IMR-90 (cell line): ENCODE measurements around the gene GFRA4. TPM values are rescaled to one million over a fixed set of nuclear protein-coding genes. Genes with fewer than 3 reads are reported as not detected.

Source experiments
- ATAC-seq: fragments of 200-7000 bp; cut with Tn5 transposase; 2 replicates; pipeline ENCODE4 v1.9.1; 2020; ENCODE audit warnings: low read depth, mild to moderate bottlenecking, moderate library complexity
- BruUV-seq: library from RNA; stranded (reverse); fragments of 400-500 nt; replicated peaks from 2 replicates; lab custom pipeline; 2021; lab: Mats Ljungman, UMichigan
- CTCF ChIA-PET: fragments of 300-600 bp; formaldehyde crosslinking; extraction: SDS; loops from one replicate; lab custom pipeline; 2021; ENCODE audit warnings: antibody characterized with exemption; lab: Yijun Ruan, JAX
- POLR2A ChIA-PET: fragments of 300-600 bp; sonication (Branson Sonifier 250); formaldehyde crosslinking; loops from one replicate; lab custom pipeline; 2022; ENCODE audit warnings: antibody characterized with exemption; ENCODE audit not compliant: unreplicated experiment; lab: Charles Lee
- DNase-seq: peaks from one replicate; pipeline ENCODE4 v3.0.0; 2013
- H2AFZ ChIP-seq: replicated peaks from 2 replicates; pipeline ENCODE3; 2013; ENCODE audit warnings: low read length, mild to moderate bottlenecking; ENCODE audit not compliant: poor library complexity
- H2AK5ac ChIP-seq: 2 replicates; pipeline ENCODE4 v1.6.1; 2013; ENCODE audit warnings: low read depth, low read length, inconsistent platforms
- H2AK9ac ChIP-seq: replicated peaks from 2 replicates; pipeline ENCODE3; 2013; ENCODE audit warnings: mild to moderate bottlenecking, low read depth, low read length, moderate library complexity; ENCODE audit not compliant: poor library complexity
- H2BK120ac ChIP-seq: 2 replicates; pipeline ENCODE4 v1.6.1; 2013; ENCODE audit warnings: low read depth, low read length, inconsistent platforms
- H2BK15ac ChIP-seq: 3 replicates; pipeline ENCODE4 v1.6.1; 2013; ENCODE audit warnings: low read depth, low read length, inconsistent platforms
- H2BK20ac ChIP-seq: 2 replicates; pipeline ENCODE4 v1.6.1; 2013; ENCODE audit warnings: low read depth, mild to moderate bottlenecking, inconsistent platforms, low read length, moderate library complexity
- H2BK5ac ChIP-seq: 2 replicates; pipeline ENCODE4 v1.6.1; 2013; ENCODE audit warnings: mild to moderate bottlenecking, low read depth, low read length, inconsistent platforms; ENCODE audit not compliant: poor library complexity, severe bottlenecking
- H3K14ac ChIP-seq: replicated peaks from 2 replicates; pipeline ENCODE4 v1.6.1; 2013; ENCODE audit warnings: low read depth, low read length, inconsistent platforms
- H3K18ac ChIP-seq: 2 replicates; pipeline ENCODE4 v1.6.1; 2013; ENCODE audit warnings: low read depth, low read length, control low read depth
- H3K23ac ChIP-seq: 2 replicates; pipeline ENCODE4 v1.6.1; 2013; ENCODE audit warnings: low read depth, low read length, inconsistent platforms
- H3K27ac ChIP-seq: 2 replicates; pipeline ENCODE4 v1.5.1; 2013; ENCODE audit warnings: mild to moderate bottlenecking, control low read depth, low read length; ENCODE audit not compliant: insufficient read depth
- H3K27me3 ChIP-seq: 2 replicates; pipeline ENCODE4 v1.6.1; 2013; ENCODE audit warnings: low read length; ENCODE audit not compliant: control insufficient read depth, insufficient read depth
- H3K36me3 ChIP-seq: 2 replicates; pipeline ENCODE4 v1.6.1; 2013; ENCODE audit warnings: low read length, mixed read lengths; ENCODE audit not compliant: control insufficient read depth, insufficient read depth
- H3K4ac ChIP-seq: 2 replicates; pipeline ENCODE4 v1.6.1; 2013; ENCODE audit warnings: low read depth, low read length, inconsistent platforms
- H3K4me1 ChIP-seq: 2 replicates; pipeline ENCODE4 v1.6.1; 2013; ENCODE audit warnings: low read length, mixed read lengths; ENCODE audit not compliant: control insufficient read depth, insufficient read depth
- H3K4me2 ChIP-seq: 2 replicates; pipeline ENCODE4 v1.6.1; 2013; ENCODE audit warnings: low read depth, mild to moderate bottlenecking, control low read depth, low read length, moderate library complexity
- H3K4me3 ChIP-seq: 2 replicates; pipeline ENCODE4 v1.5.1; 2013; ENCODE audit warnings: low read depth, mild to moderate bottlenecking, control low read depth, low read length, moderate library complexity; ENCODE audit not compliant: insufficient read depth
- H3K56ac ChIP-seq: 2 replicates; pipeline ENCODE4 v1.6.1; 2013; ENCODE audit warnings: low read length, inconsistent platforms; ENCODE audit not compliant: insufficient read depth; ENCODE audit errors: extremely low read depth
- H3K79me1 ChIP-seq, 2 experiments: 2 replicates each; pipeline ENCODE4 v1.6.1; 2013; ENCODE audit warnings: low read length in 2 of 2, inconsistent platforms in 1 of 2, low read depth in 1 of 2
- H3K9ac ChIP-seq: 2 replicates; pipeline ENCODE4 v1.6.1; 2013; ENCODE audit warnings: low read depth, low read length, control low read depth
- H3K9me1 ChIP-seq: 2 replicates; pipeline ENCODE4 v1.6.1; 2013; ENCODE audit warnings: low read length, inconsistent platforms; ENCODE audit not compliant: insufficient read depth
- H3K9me3 ChIP-seq: 2 replicates; pipeline ENCODE4 v1.6.1; 2013; ENCODE audit warnings: low read length; ENCODE audit not compliant: control insufficient read depth, insufficient read depth
- H4K20me1 ChIP-seq: 2 replicates; pipeline ENCODE4 v1.6.1; 2013; ENCODE audit warnings: low read length, inconsistent platforms; ENCODE audit not compliant: insufficient read depth
- H4K5ac ChIP-seq: 2 replicates; pipeline ENCODE4 v1.6.1; 2013; ENCODE audit warnings: mild to moderate bottlenecking, low read depth, low read length, control low read depth
- H4K8ac ChIP-seq, 2 experiments: 2 replicates each; pipeline ENCODE4 v1.6.1; 2013; ENCODE audit warnings: low read depth in 2 of 2, low read length in 2 of 2, control low read depth in 1 of 2, inconsistent platforms in 1 of 2
- H4K91ac ChIP-seq: 2 replicates; pipeline ENCODE4 v1.6.1; 2013; ENCODE audit warnings: low read depth, low read length, inconsistent platforms; ENCODE audit not compliant: insufficient read depth
- MAFK ChIP-seq: IDR thresholded peaks from 2 replicates; pipeline ENCODE4 v1.6.1; 2012; ENCODE audit warnings: low read depth, low read length, improper control_type of control experiment
- NFE2L2 ChIP-seq: fragments of 150-350 bp; IDR thresholded peaks from 2 replicates; pipeline ENCODE4 v1.6.1; 2016; ENCODE audit warnings: low read depth, mild to moderate bottlenecking, low read length
- WGBS, 2 experiments: methylation state at CpG; one replicate each; pipeline versions ENCODE4 v1.1.5 to v1.1.7; 2013; ENCODE audit warnings: missing lambda C conversion rate in 2 of 2; ENCODE audit not compliant: insufficient read length in 1 of 2; ENCODE audit errors: extremely low coverage in 2 of 2; 5-methylcytosine and 5-hydroxymethylcytosine counted together
- dilution Hi-C: fragments of 300-500 bp; cut with HindIII; formaldehyde crosslinking; loops from one replicate; pipeline ENCODE4 v1.14.3; 2018; ENCODE audit warnings: low sequenced_read_pairs; ENCODE audit not compliant: unreplicated experiment
- in situ Hi-C: fragments of 300-500 bp; cut with MboI; formaldehyde crosslinking; loops from 3 replicates; pipeline ENCODE4 v1.14.3; 2019; ENCODE audit warnings: low sequenced_read_pairs, inconsistent platforms, mixed read lengths
- intact Hi-C: fragments of 100-400 bp; cut with micrococcal nuclease; formaldehyde crosslinking; loops from 2 replicates; pipeline ENCODE4 v1.10.0; 2022
- polyA plus RNA-seq, 3 experiments: library from polyadenylated mRNA; depleted of rRNA; stranded (reverse); fragments of >200 nt; gene quantifications; 2 replicates each; pipeline ENCODE4 v1.2.3, GENCODE V29; 2012; ENCODE audit warnings: low replicate concordance in 1 of 3
- total RNA-seq: library from RNA; depleted of rRNA; stranded (reverse); fragments of >200 nt; gene quantifications from 2 replicates; pipeline ENCODE4 v1.2.3, GENCODE V29; 2012

Gene GFRA4
- total and polyA plus RNA-seq, 2 of the 4 experiments (the other 2 are of a cell fraction): not detected

DNA sequence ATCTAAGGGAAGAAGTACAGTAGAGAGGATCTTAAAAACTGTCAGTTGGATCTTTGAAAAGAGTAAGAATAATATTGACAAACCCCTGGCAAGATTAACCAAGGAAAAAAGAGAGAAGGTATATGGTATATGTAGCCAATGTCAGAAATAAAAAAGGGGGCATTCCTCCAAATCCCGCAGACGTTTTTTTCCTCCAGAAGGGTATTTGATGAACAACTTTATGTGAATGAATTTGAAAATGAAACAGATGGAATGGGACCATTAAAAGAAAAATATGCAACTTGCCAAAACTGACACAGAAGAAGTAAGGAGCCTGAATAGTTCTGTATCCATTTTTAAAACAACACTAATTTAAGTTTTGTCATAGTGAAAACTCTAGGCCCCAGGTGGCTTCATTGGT lies 35.7 kb downstream of the GFRA4 start:
- no peak overlapping the region for H2BK120ac ChIP-seq
- H3K4me1 ChIP-seq: no peaks in the 10 kb centered on the region
- H4K91ac ChIP-seq: no peak overlapping the region
- no peak overlapping the region for H2AK5ac ChIP-seq
- H3K9me1 ChIP-seq: peaks cover 2% of the 10 kb centered on the region
- H3K23ac ChIP-seq: no peak overlapping the region
- H2BK20ac ChIP-seq: no peak overlapping the region
- H3K9ac ChIP-seq: no peak overlapping the region
- no peak overlapping the region for H4K8ac ChIP-seq
- CTCF ChIA-PET: no interaction called here
- no peaks in the 10 kb centered on the region for H3K27me3 ChIP-seq
- H2AK9ac ChIP-seq: no peak overlapping the region
- no peaks in the 10 kb centered on the region for H3K9me3 ChIP-seq
- in situ Hi-C loops: no loop called here
- no peak overlapping the region for H3K14ac ChIP-seq
- no peak overlapping the region for H3K56ac ChIP-seq
- H2AFZ ChIP-seq: no peak overlapping the region
- dilution Hi-C loops: no loop called here
- no peak overlapping the region for H3K4me3 ChIP-seq
- H4K5ac ChIP-seq: no peak overlapping the region
- no peak overlapping the region for H3K18ac ChIP-seq
- H3K27ac ChIP-seq: no peak overlapping the region
- WGBS, 2 experiments: no CpG with 5 or more reads among the region's 2 CpGs
- intact Hi-C loops: no loop called here
- no peak overlapping the region for H3K4ac ChIP-seq
- POLR2A ChIA-PET: no interaction called here
- H3K4me2 ChIP-seq: no peak overlapping the region
- H2BK5ac ChIP-seq: no peak overlapping the region
- H2BK15ac ChIP-seq: no peak overlapping the region
- peaks cover 8% of the 10 kb centered on the region for H3K36me3 ChIP-seq
- H4K20me1 ChIP-seq: no peaks in the 10 kb centered on the region
- no peaks in the 10 kb centered on the region for H3K79me1 ChIP-seq
- DNase-seq (no peak), ATAC-seq (no peak)
- no TSS peak for BruUV-seq
- no peak for TF ChIP-seq MAFK
- no peak for TF ChIP-seq NFE2L2
